ENCODE data around the gene TMEM50B. TPM values are rescaled to one million over a fixed set of nuclear protein-coding genes. Genes with fewer than 3 reads are reported as not detected.

TMEM50B gene
- total and polyA plus RNA-seq, 11 donors, result 23.5 to 47.4 (median 31.2) TPM

DNA sequence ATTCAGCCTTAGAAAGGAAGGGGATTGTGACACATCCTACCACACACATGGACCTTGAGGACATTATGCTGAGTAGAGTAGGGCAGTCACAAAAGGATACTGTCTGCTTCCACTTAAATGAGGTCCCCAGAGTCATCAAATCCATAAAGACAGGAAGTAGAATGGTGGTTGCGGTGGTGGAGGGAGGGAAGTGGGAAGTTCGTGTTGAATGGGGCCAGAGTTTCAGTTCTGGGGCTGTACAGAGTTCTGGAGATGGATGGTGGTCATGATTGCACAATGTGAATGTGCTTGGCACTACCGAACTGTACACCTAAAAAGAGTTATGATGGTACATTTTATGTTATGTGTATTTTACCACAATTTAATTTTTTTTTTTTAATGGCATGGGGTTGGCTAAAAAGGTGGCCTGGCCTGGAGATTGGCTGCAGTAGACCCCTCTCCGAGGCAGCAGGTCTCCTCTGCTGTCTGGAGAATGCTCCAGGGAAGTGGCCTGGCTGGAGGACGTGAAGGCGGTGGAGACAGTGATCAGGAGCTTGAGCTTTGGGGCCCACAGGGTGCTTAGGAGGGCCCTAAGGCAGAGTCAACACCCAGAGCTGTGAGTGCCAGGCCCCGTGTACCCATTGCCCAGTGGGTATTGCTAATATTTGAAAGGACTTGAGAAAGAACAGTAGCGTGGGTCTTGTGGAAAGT is 46.2 kb downstream of the TMEM50B start:
- peak in 3 of 4 donors; percentile 16 to 51 (median 36) for ATAC-seq
- Histone ChIP-seq H3K36me3 (peaks cover 0 to 100% (median 98%) of the 10 kb centered on the region in 9 donors), H3K27me3 (no peaks in the 10 kb centered on the region), H3K4me3 (no peak overlapping the region), H3K9me3 (no peaks in the 10 kb centered on the region), H3K27ac (peak overlapping the region in 9 of 12 donors; percentile 38 to 90 (median 79)), H3K4me1 (peaks cover 0 to 47% (median 18%) of the 10 kb centered on the region in 12 donors)
- WGBS, 4 donors, result 76 to 83% (median 79%) methylated on average over 6 to 8 of the region's 8 CpGs
- TF ChIP-seq POLR2A (IDR thresholded peaks at IDR 0.05), result no peak
- TF ChIP-seq, protein P1, sequence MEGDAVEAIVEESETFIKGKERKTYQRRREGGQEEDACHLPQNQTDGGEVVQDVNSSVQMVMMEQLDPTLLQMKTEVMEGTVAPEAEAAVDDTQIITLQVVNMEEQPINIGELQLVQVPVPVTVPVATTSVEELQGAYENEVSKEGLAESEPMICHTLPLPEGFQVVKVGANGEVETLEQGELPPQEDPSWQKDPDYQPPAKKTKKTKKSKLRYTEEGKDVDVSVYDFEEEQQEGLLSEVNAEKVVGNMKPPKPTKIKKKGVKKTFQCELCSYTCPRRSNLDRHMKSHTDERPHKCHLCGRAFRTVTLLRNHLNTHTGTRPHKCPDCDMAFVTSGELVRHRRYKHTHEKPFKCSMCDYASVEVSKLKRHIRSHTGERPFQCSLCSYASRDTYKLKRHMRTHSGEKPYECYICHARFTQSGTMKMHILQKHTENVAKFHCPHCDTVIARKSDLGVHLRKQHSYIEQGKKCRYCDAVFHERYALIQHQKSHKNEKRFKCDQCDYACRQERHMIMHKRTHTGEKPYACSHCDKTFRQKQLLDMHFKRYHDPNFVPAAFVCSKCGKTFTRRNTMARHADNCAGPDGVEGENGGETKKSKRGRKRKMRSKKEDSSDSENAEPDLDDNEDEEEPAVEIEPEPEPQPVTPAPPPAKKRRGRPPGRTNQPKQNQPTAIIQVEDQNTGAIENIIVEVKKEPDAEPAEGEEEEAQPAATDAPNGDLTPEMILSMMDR (IDR thresholded peaks at IDR 0.05), result no peak
- intact Hi-C loops (cut with DNase I), result no loop called here
- DNase-seq, result peak in 1 of 5 donors; percentile 38

DNA sequence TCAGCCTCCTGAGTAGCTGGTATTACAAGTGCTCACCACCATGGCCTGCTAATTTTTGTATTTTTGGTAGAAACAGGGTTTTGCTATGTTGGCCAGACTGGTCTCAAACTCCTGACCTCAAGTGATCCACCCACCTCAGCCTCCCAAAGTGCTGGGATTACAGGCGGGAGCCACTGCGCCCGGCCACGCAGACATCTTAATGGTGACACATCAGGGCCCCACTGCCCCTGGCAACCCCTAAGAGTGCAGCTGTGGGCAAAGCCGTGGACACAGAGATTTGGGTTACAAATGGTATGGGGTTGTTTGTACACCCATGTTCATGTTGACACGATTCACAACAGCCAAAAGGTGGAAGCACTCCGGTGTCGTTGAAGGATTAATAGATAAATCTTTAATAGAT is 46.8 kb downstream of the TMEM50B start:
- 88 to 97% (median 93%) methylated on average over 5 to 8 of the region's 8 CpGs for WGBS, 4 donors

GRCh38 chr21:33432496-33432895 is 47.3 kb downstream of the TMEM50B start:
- ATAC-seq, result no peak

More for the DNA sequence above, 46.8 kb downstream of the TMEM50B start:
- Histone ChIP-seq H3K4me3 (no peak overlapping the region), H3K27me3 (no peaks in the 10 kb centered on the region), H3K27ac (peak overlapping the region in 4 of 12 donors; percentile 3 to 83 (median 53)), H3K9me3 (no peaks in the 10 kb centered on the region), H3K4me1 (peaks cover 0 to 47% (median 18%) of the 10 kb centered on the region in 12 donors), H3K36me3 (peaks cover 0 to 100% (median 98%) of the 10 kb centered on the region in 9 donors)
- intact Hi-C loops (cut with DNase I), result no loop called here
- DNase-seq (no peak), ATAC-seq (no peak)
- TF ChIP-seq, protein P1 (IDR thresholded peaks at IDR 0.05), result no peak
- no peak for TF ChIP-seq POLR2A (IDR thresholded peaks at IDR 0.05)

GRCh38 chr21:33430858-33431257 is 48.9 kb downstream of the TMEM50B start:
- DNase-seq (no peak), ATAC-seq (no peak)
- Histone ChIP-seq H3K36me3 (peaks cover 0 to 100% (median 98%) of the 10 kb centered on the region in 9 donors), H3K27ac (peak overlapping the region in 1 of 12 donors; percentile 7), H3K4me1 (peaks cover 0 to 47% (median 18%) of the 10 kb centered on the region in 12 donors), H3K4me3 (no peak overlapping the region), H3K9me3 (no peaks in the 10 kb centered on the region), H3K27me3 (no peaks in the 10 kb centered on the region)
- WGBS, 4 donors, result 82 to 100% (median 97%) methylated on average over 3 of the region's 3 CpGs
- TF ChIP-seq POLR2A (IDR thresholded peaks at IDR 0.05), result no peak
- TF ChIP-seq, protein P1 (IDR thresholded peaks at IDR 0.05), result no peak
- intact Hi-C loops (cut with DNase I), result no loop called here

More at GRCh38 chr21:33432496-33432895, 47.3 kb downstream of the TMEM50B start:
- 87 to 95% (median 93%) methylated on average over 6 of the region's 6 CpGs for WGBS, 4 donors
- no peak for TF ChIP-seq POLR2A (IDR thresholded peaks at IDR 0.05)
- TF ChIP-seq, protein P1 (IDR thresholded peaks at IDR 0.05), result no peak
- DNase-seq, result no peak
- Histone ChIP-seq H3K27ac (peak overlapping the region in 2 of 12 donors; percentile 3 to 83), H3K9me3 (no peaks in the 10 kb centered on the region), H3K27me3 (no peaks in the 10 kb centered on the region), H3K36me3 (peaks cover 0 to 100% (median 98%) of the 10 kb centered on the region in 9 donors), H3K4me1 (peaks cover 0 to 47% (median 18%) of the 10 kb centered on the region in 12 donors), H3K4me3 (no peak overlapping the region)
- intact Hi-C loops (cut with DNase I), result no loop called here
